ENCODE results near the gene PIGC.

- TF ChIP-seq CTCF (IDR thresholded peaks at IDR 0.05): no peak
- TF ChIP-seq POLR2A (IDR thresholded peaks at IDR 0.05): no peak
These were observed 32.0 kb downstream of the PIGC start for GRCh38 chr1:172411791-172412338.
